CD4-positive, alpha-beta T cell (primary cell): Measurements from ENCODE around the gene USP12. TPM values are rescaled to one million over a fixed set of nuclear protein-coding genes. Genes with fewer than 3 reads are reported as not detected.

Source experiments
- ATAC-seq: fragments of 200-7000 bp; cut with Tn5 transposase; one replicate; pipeline ENCODE4 v1.10.0; 2022; ENCODE audit warnings: mild to moderate bottlenecking; ENCODE audit not compliant: poor library complexity
- CTCF ChIA-PET: fragments of 350-600 bp; sonication (Branson Sonifier 250); formaldehyde crosslinking; loops from one replicate; lab custom pipeline; 2021; ENCODE audit warnings: antibody characterized with exemption, inconsistent platforms; lab: Charles Lee
- POLR2A ChIA-PET: fragments of 350-600 bp; sonication (Branson Sonifier 250); formaldehyde crosslinking; loops from one replicate; lab custom pipeline; 2021; ENCODE audit warnings: antibody characterized with exemption, inconsistent platforms; lab: Charles Lee
- DNase-seq, 14 experiments: peaks; one replicate each; pipeline ENCODE4 v3.0.0-alpha.2; 2013 to 2020; ENCODE audit warnings: mixed read lengths in 2 of 14
- H3K27ac ChIP-seq, 2 donors: one replicate each; pipeline versions ENCODE4 v1.5.1 to v1.7.0; 2013; ENCODE audit warnings: low read length in 2 of 2, low read depth in 1 of 2, mild to moderate bottlenecking in 1 of 2
- H3K27me3 ChIP-seq, 2 experiments: 1 replicate in 1 of 2; 2 replicates in 1 of 2; pipeline versions ENCODE4 v1.6.1 to v1.7.0; 2013; ENCODE audit warnings: low read length in 2 of 2, control low read depth in 1 of 2, mild to moderate bottlenecking in 1 of 2, moderate library complexity in 1 of 2; ENCODE audit not compliant: insufficient read depth in 2 of 2, control insufficient read depth in 1 of 2
- H3K36me3 ChIP-seq: one replicate; pipeline ENCODE4 v1.6.1; 2013; ENCODE audit warnings: low read length, control low read depth; ENCODE audit not compliant: insufficient read depth
- H3K4me1 ChIP-seq: one replicate; pipeline ENCODE4 v1.6.1; 2013; ENCODE audit warnings: low read length, control low read depth; ENCODE audit not compliant: insufficient read depth
- H3K4me3 ChIP-seq: one replicate; pipeline ENCODE4 v1.5.1; 2013; ENCODE audit warnings: mild to moderate bottlenecking, low read length, moderate library complexity
- H3K9me3 ChIP-seq, 2 experiments: 1 replicate in 1 of 2; 2 replicates in 1 of 2; pipeline versions ENCODE4 v1.6.1 to v1.7.0; 2013; ENCODE audit warnings: low read length in 2 of 2, mild to moderate bottlenecking in 2 of 2, control low read depth in 1 of 2, moderate library complexity in 1 of 2; ENCODE audit not compliant: control insufficient read depth in 1 of 2, insufficient read depth in 1 of 2
- H3K27ac Mint-ChIP-seq: one replicate; pipeline ENCODE4 v1.8.0; 2020; ENCODE audit warnings: mixed read lengths
- H3K27me3 Mint-ChIP-seq: one replicate; pipeline ENCODE4 v1.8.0; 2021; ENCODE audit warnings: mixed read lengths
- H3K36me3 Mint-ChIP-seq: one replicate; pipeline ENCODE4 v1.8.0; 2021; ENCODE audit warnings: low read depth, mixed read lengths
- H3K4me1 Mint-ChIP-seq: one replicate; pipeline ENCODE4 v1.8.0; 2021; ENCODE audit warnings: low read depth, mixed read lengths
- H3K4me3 Mint-ChIP-seq: one replicate; pipeline ENCODE4 v1.8.0; 2020; ENCODE audit warnings: mild to moderate bottlenecking, mixed read lengths
- H3K9me3 Mint-ChIP-seq: one replicate; pipeline ENCODE4 v1.8.0; 2020; ENCODE audit warnings: mixed read lengths
- intact Hi-C, 2 experiments: fragments of 100-400 bp; cut with DNase I in 1 of 2; cut with micrococcal nuclease in 1 of 2; formaldehyde crosslinking; loops; one replicate each; pipeline versions ENCODE4 v1.15.1 to v1.9.0; 2023 to 2025; cut with DNase I, micrococcal nuclease
- total RNA-seq, 174 experiments: library from RNA in 2 of 174; stranded (reverse) in 2 of 174; gene quantifications; one replicate each; pipeline ENCODE4 v1.2.3 and lab custom pipeline; 2021 to 2026
- TF ChIP-seq, protein P1 (sequence below): fragments of 200-600 bp; IDR thresholded peaks from one replicate; pipeline ENCODE4 v1.8.0; 2022; ENCODE audit warnings: antibody characterized with exemption, mild to moderate bottlenecking

The USP12 gene
- total RNA-seq, 2 experiments from 2014 or later = 56.9 to 58.8 TPM

DNA sequence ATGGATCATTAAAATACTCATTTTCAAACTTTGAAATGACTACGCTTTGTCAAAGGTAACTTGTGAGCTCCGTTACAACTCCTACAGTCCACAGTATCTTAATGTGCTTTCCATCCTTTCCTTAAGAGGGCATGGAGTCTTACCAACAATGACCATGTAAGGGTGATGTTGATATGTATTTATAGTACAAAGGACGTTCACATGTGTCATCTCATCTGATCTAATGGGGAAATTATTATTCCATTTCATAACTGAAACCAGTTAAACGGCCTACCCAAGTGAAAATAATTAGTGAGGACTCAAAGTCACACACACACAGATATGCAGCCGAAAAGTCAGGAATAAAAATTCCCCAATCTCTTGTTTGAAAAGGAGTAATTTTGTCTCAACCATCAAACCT is 9.6 kb downstream of the USP12 start:
- H3K27me3 ChIP-seq = no peaks in the 10 kb centered on the region
- CTCF ChIA-PET = interaction anchor here (1.4 kb wide), 1 partner anchor 15 kb away, joined by 4 read pairs; no protein-coding TSS in a partner anchor
- POLR2A ChIA-PET = no interaction called here
- Mint-ChIP-seq H3K4me3 (no peak overlapping the region), H3K27me3 (no peaks in the 10 kb centered on the region), H3K9me3 (no peaks in the 10 kb centered on the region), H3K27ac (no peak overlapping the region), H3K36me3 (peaks cover 8% of the 10 kb centered on the region), H3K4me1 (peaks cover 85% of the 10 kb centered on the region)
- H3K27ac ChIP-seq = no peak overlapping the region
- H3K9me3 ChIP-seq = no peaks in the 10 kb centered on the region
- TF ChIP-seq, protein P1, sequence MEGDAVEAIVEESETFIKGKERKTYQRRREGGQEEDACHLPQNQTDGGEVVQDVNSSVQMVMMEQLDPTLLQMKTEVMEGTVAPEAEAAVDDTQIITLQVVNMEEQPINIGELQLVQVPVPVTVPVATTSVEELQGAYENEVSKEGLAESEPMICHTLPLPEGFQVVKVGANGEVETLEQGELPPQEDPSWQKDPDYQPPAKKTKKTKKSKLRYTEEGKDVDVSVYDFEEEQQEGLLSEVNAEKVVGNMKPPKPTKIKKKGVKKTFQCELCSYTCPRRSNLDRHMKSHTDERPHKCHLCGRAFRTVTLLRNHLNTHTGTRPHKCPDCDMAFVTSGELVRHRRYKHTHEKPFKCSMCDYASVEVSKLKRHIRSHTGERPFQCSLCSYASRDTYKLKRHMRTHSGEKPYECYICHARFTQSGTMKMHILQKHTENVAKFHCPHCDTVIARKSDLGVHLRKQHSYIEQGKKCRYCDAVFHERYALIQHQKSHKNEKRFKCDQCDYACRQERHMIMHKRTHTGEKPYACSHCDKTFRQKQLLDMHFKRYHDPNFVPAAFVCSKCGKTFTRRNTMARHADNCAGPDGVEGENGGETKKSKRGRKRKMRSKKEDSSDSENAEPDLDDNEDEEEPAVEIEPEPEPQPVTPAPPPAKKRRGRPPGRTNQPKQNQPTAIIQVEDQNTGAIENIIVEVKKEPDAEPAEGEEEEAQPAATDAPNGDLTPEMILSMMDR = no peak
- intact Hi-C loops = no loop called here
- H3K36me3 ChIP-seq = no peaks in the 10 kb centered on the region
- no peak for ATAC-seq
- no peak for DNase-seq
- peaks cover 4% of the 10 kb centered on the region for H3K4me1 ChIP-seq
- H3K4me3 ChIP-seq = no peak overlapping the region

DNA sequence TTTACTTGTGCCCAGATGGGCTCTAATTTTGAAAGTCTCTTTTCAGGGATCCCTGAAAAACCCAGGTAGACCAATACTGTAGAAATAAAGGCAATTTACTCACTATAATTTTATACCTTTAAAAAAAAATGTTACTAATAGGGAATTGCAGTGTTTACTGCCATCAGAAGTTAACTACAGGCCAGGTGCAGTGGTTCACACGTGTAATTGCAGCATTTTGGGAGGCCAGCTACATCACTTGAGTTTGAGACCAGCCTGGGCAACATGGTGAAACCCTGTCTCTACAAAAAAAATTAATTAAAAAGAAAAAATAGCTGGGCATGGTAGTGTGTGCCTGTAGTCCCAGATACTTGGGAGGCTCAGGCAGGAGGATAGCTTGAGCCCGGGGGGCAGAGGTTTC is 10.2 kb downstream of the USP12 start:
- Mint-ChIP-seq H3K4me3 (no peak overlapping the region), H3K27me3 (no peaks in the 10 kb centered on the region), H3K9me3 (peaks cover 2% of the 10 kb centered on the region), H3K27ac (no peak overlapping the region), H3K36me3 (peaks cover 8% of the 10 kb centered on the region), H3K4me1 (peaks cover 86% of the 10 kb centered on the region)
- Histone ChIP-seq H3K27me3 (no peaks in the 10 kb centered on the region), H3K4me1 (peaks cover 4% of the 10 kb centered on the region), H3K4me3 (no peak overlapping the region), H3K9me3 (peaks cover 0 to 3% of the 10 kb centered on the region in 2 experiments), H3K27ac (no peak overlapping the region), H3K36me3 (no peaks in the 10 kb centered on the region)
- ChIA-PET CTCF (interaction anchor here (1.4 to 1.6 kb wide), 2 partner anchors 8 to 14 kb away, joined by 3 to 4 read pairs; no protein-coding TSS in a partner anchor), POLR2A (no interaction called here)
- intact Hi-C loops = no loop called here
- TF ChIP-seq, protein P1 = no peak
- DNase-seq (no peak), ATAC-seq (no peak)

GRCh38 chr13:27160657-27161295 is 10.8 kb downstream of the USP12 start:
- CTCF ChIA-PET = interaction anchor here (1.6 kb wide), 1 partner anchor 9 kb away, joined by 3 read pairs; no protein-coding TSS in a partner anchor
- DNase-seq = no peak
- no peak overlapping the region for H3K4me3 ChIP-seq

More at GRCh38 chr13:27160657-27161295, 10.8 kb downstream of the USP12 start:
- intact Hi-C loops = no loop called here
- no peaks in the 10 kb centered on the region for H3K27me3 ChIP-seq
- ATAC-seq = no peak
- Mint-ChIP-seq H3K4me3 (peak overlapping the region; percentile 26), H3K9me3 (peaks cover 2% of the 10 kb centered on the region), H3K27me3 (no peaks in the 10 kb centered on the region), H3K27ac (no peak overlapping the region), H3K4me1 (peaks cover 86% of the 10 kb centered on the region), H3K36me3 (peaks cover 8% of the 10 kb centered on the region)
- POLR2A ChIA-PET = no interaction called here
- TF ChIP-seq, protein P1 = no peak
- peaks cover 0 to 4% of the 10 kb centered on the region in 2 experiments for H3K9me3 ChIP-seq
- no peak overlapping the region for H3K27ac ChIP-seq
- H3K4me1 ChIP-seq = peaks cover 4% of the 10 kb centered on the region
- H3K36me3 ChIP-seq = no peaks in the 10 kb centered on the region
